Fibroblast of the aortic adventitia (primary cell): ENCODE data around the gene CFAP69. TPM values are rescaled to one million over a fixed set of nuclear protein-coding genes. Genes with fewer than 3 reads are reported as not detected.
A peak's percentile ranks its signal among the peaks of the same experiment; 100 is the strongest.
"Not testable (repeated sequence)": the region's sequence is repeated elsewhere in the genome, so short reads cannot be mapped to it uniquely, and the experiment has no call there.

Experiments
- DNase-seq: peaks from one replicate; pipeline ENCODE4 v3.0.0-alpha.2; 2010; ENCODE audit warnings: low read depth
- H3K4me3 ChIP-seq: 2 replicates; pipeline ENCODE4 v1.5.1; 2011; ENCODE audit warnings: low read depth, mild to moderate bottlenecking, control low read depth, low read length, moderate library complexity
- CTCF ChIP-seq: IDR thresholded peaks from 2 replicates; pipeline ENCODE4 v1.5.1; 2011; ENCODE audit warnings: mild to moderate bottlenecking, low read length, control low read depth, inconsistent platforms; ENCODE audit not compliant: insufficient read depth
- total RNA-seq: library from RNA; depleted of rRNA; stranded (reverse); fragments of >200 nt; gene quantifications from 2 replicates; pipeline ENCODE4 v1.2.3, GENCODE V29; 2012; ENCODE audit warnings: low replicate concordance

Gene CFAP69
- total RNA-seq, 1 donor: 3.2 TPM

GRCh38 chr7:90322837-90323236 lies 77.9 kb downstream of the CFAP69 start:
- no peak for DNase-seq
- TF ChIP-seq CTCF: no peak
- H3K4me3 ChIP-seq: no peak overlapping the region

GRCh38 chr7:90326500-90326899 lies 81.5 kb downstream of the CFAP69 start:
- no peak overlapping the region for H3K4me3 ChIP-seq
- TF ChIP-seq CTCF: no peak
- no peak for DNase-seq

- DNase-seq: no peak
- no peak for TF ChIP-seq CTCF
- no peak overlapping the region for H3K4me3 ChIP-seq
These were observed 89.3 kb downstream of the CFAP69 start for GRCh38 chr7:90334193-90334843.

GRCh38 chr7:90334926-90335325 lies 90.0 kb downstream of the CFAP69 start:
- not testable (repeated sequence) for H3K4me3 ChIP-seq, DNase-seq

DNA sequence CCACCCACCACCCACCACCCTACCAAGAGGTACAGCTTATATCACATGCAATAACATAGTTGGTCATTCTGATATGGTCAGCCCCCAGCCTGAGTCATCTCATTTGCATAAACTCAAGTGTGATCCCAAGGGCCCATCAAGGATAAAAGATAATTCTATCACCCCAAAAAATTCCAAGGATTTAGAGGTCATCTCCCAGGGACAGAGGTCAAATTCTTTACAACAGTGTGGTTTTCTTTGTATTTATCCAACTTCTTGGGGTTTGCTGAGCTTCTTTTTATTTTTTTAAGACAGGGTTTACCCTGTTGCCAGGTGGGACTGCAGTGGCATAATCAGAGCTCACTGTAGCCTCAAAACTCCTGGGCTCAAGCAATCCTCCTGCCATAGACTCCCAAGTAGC lies 92.1 kb downstream of the CFAP69 start:
- peak; percentile 14 for DNase-seq
- no peak for TF ChIP-seq CTCF
- no peak overlapping the region for H3K4me3 ChIP-seq

- no peak for DNase-seq
- H3K4me3 ChIP-seq: no peak overlapping the region
These were observed 100.0 kb downstream of the CFAP69 start for GRCh38 chr7:90345016-90345415.

GRCh38 chr7:90345595-90346335 lies 100.8 kb downstream of the CFAP69 start:
- peak; percentile 47 for DNase-seq
- no peak for TF ChIP-seq CTCF

More at GRCh38 chr7:90345016-90345415, 100.0 kb downstream of the CFAP69 start:
- TF ChIP-seq CTCF: no peak

More at GRCh38 chr7:90345595-90346335, 100.8 kb downstream of the CFAP69 start:
- peak overlapping the region; percentile 98 for H3K4me3 ChIP-seq
